Glutamatergic neuron (in vitro differentiated cells): ENCODE measurements around the gene SLC37A2. TPM values are rescaled to one million over a fixed set of nuclear protein-coding genes. Genes with fewer than 3 reads are reported as not detected.

Experiments
- DNase-seq: peaks from one replicate; pipeline ENCODE4 v3.0.0; 2022
- H3K27ac Mint-ChIP-seq: one replicate; pipeline ENCODE4 v1.8.0; 2020; ENCODE audit warnings: mild to moderate bottlenecking, mixed read lengths, inconsistent platforms; ENCODE audit not compliant: unreplicated experiment
- H3K27me3 Mint-ChIP-seq: one replicate; pipeline ENCODE4 v1.8.0; 2020; ENCODE audit warnings: mild to moderate bottlenecking, moderate library complexity, mixed read lengths, inconsistent platforms; ENCODE audit not compliant: unreplicated experiment
- H3K36me3 Mint-ChIP-seq: one replicate; pipeline ENCODE4 v1.8.0; 2020; ENCODE audit warnings: mild to moderate bottlenecking, mixed read lengths, inconsistent platforms; ENCODE audit not compliant: unreplicated experiment
- H3K4me1 Mint-ChIP-seq: one replicate; pipeline ENCODE4 v1.8.0; 2020; ENCODE audit warnings: mild to moderate bottlenecking, low read depth, mixed read lengths, inconsistent platforms; ENCODE audit not compliant: unreplicated experiment
- H3K4me3 Mint-ChIP-seq: one replicate; pipeline ENCODE4 v1.8.0; 2020; ENCODE audit warnings: mild to moderate bottlenecking, mixed read lengths, inconsistent platforms; ENCODE audit not compliant: unreplicated experiment
- H3K9me3 Mint-ChIP-seq: one replicate; pipeline ENCODE4 v1.8.0; 2020; ENCODE audit warnings: mild to moderate bottlenecking, moderate library complexity, mixed read lengths, inconsistent platforms; ENCODE audit not compliant: unreplicated experiment
- CTCF ChIP-seq: fragments of 200-600 bp; sonication (generic); IDR thresholded peaks from one replicate; pipeline ENCODE4 v1.5.0; 2021; ENCODE audit not compliant: partially characterized antibody, unreplicated experiment
- total RNA-seq: library from RNA; stranded (reverse); fragmentation: NEBNext Ultra II Directional; extraction: Animal tissue kit (Norgen Biotek cat#: 25700); gene quantifications from one replicate; pipeline ENCODE4 v1.2.1, GENCODE V29; 2021; ENCODE audit not compliant: unreplicated experiment

SLC37A2 gene
- total RNA-seq, 1 donor from 2014 or later = 0.74 TPM

GRCh38 chr11:125117429-125117828 lies 54.3 kb downstream of the SLC37A2 start:
- Mint-ChIP-seq H3K4me1 (peaks cover 2% of the 10 kb centered on the region), H3K9me3 (peaks cover 2% of the 10 kb centered on the region), H3K27ac (no peak overlapping the region), H3K27me3 (peaks cover 2% of the 10 kb centered on the region), H3K36me3 (no peaks in the 10 kb centered on the region), H3K4me3 (peak overlapping the region; percentile 23)
- no peak for DNase-seq
- no peak for TF ChIP-seq CTCF

- Mint-ChIP-seq H3K27me3 (peaks cover 2% of the 10 kb centered on the region), H3K4me1 (no peaks in the 10 kb centered on the region)
Observed at GRCh38 chr11:125123194-125123946, 60.3 kb downstream of the SLC37A2 start.

GRCh38 chr11:125123947-125124617 lies 61.0 kb downstream of the SLC37A2 start:
- Mint-ChIP-seq H3K36me3 (no peaks in the 10 kb centered on the region), H3K9me3 (peaks cover 3% of the 10 kb centered on the region), H3K27me3 (peaks cover 3% of the 10 kb centered on the region), H3K4me3 (no peak overlapping the region), H3K27ac (no peak overlapping the region), H3K4me1 (no peaks in the 10 kb centered on the region)
- peak; percentile 38 for TF ChIP-seq CTCF
- DNase-seq = peak; percentile 52

More at GRCh38 chr11:125123194-125123946, 60.3 kb downstream of the SLC37A2 start:
- no peak for DNase-seq
- peaks cover 3% of the 10 kb centered on the region for H3K9me3 Mint-ChIP-seq
- TF ChIP-seq CTCF = no peak
- H3K27ac Mint-ChIP-seq = no peak overlapping the region
- H3K4me3 Mint-ChIP-seq = no peak overlapping the region
- no peaks in the 10 kb centered on the region for H3K36me3 Mint-ChIP-seq

- Mint-ChIP-seq H3K27me3 (peaks cover 3% of the 10 kb centered on the region), H3K4me3 (no peak overlapping the region), H3K36me3 (no peaks in the 10 kb centered on the region), H3K27ac (no peak overlapping the region), H3K4me1 (no peaks in the 10 kb centered on the region), H3K9me3 (peaks cover 3% of the 10 kb centered on the region)
- no peak for TF ChIP-seq CTCF
- DNase-seq = no peak
Observed at GRCh38 chr11:125124618-125124992, 61.5 kb downstream of the SLC37A2 start.

- TF ChIP-seq CTCF = no peak
- DNase-seq = no peak
- no peak overlapping the region for H3K27ac Mint-ChIP-seq
- H3K4me3 Mint-ChIP-seq = no peak overlapping the region
- no peaks in the 10 kb centered on the region for H3K4me1 Mint-ChIP-seq
- peaks cover 1% of the 10 kb centered on the region for H3K9me3 Mint-ChIP-seq
- no peaks in the 10 kb centered on the region for H3K36me3 Mint-ChIP-seq
- H3K27me3 Mint-ChIP-seq = peaks cover 3% of the 10 kb centered on the region
Observed at GRCh38 chr11:125128450-125128849, 65.3 kb downstream of the SLC37A2 start.
